KOPT-K1 (cell line): Measurements from ENCODE around the gene NDUFAF4.

ENCODE experiments used
- H3K27ac ChIP-seq: fragments of 200-600 bp; sonication (generic); 2 replicates; pipeline ENCODE4 v1.5.1; 2016; ENCODE audit warnings: antibody characterized with exemption, mild to moderate bottlenecking, low read depth, low read length; ENCODE audit not compliant: poor library complexity, severe bottlenecking
- H3K36me3 ChIP-seq: fragments of 200-600 bp; sonication (generic); 2 replicates; pipeline ENCODE4 v1.5.1; 2017; ENCODE audit warnings: antibody characterized with exemption, mild to moderate bottlenecking, low read length, moderate library complexity; ENCODE audit not compliant: insufficient read depth
- H3K9me3 ChIP-seq: fragments of 200-600 bp; sonication (generic); 2 replicates; pipeline ENCODE4 v1.5.1; 2017; ENCODE audit warnings: antibody characterized with exemption, low read length, mild to moderate bottlenecking; ENCODE audit not compliant: insufficient read depth, poor library complexity, severe bottlenecking

NDUFAF4 gene

DNA sequence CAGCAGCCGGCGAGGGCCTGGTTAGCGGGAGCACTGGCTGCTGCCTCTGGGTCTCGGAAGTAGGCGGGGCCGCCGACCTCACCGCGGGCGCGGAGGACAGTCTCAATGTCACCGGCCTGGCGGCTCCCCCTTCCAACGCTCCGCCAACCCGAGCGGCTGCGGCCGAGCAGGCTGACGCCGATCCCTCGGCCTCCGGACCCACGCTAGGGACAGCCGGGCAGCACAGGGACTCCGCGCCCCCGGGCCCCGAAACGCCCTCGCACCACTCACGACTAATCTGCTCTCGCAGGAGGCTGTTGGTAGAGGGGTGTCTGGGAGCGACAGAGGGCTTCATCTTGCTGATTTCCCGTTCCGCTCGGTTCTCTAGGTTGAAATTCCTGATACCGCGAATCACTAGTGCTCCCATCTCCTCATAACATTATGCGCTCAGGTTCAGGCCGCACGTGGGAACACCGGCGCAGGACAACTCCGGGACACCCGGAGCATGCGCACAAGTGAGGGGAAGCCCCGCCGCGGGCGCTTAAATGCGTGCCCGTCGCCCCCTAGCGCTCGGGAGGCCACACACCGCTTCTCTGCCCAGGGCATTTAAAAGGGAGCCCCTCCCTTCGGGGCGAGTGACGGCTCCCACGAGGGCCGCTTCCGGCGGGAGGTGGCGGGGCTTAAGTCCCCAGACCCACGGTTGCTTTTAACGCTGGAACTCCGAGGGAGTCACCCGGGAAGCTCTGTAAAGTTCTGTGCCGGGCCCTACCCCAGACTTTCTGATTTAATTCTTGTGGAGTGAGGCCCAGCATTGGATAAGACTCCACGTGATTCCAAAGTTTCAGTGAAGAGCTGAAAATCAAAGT is at the start of gene NDUFAF4:
Gene NDUFAF4 (minus strand): TSS at position 496 of the 845 bp plus-strand sequence. CDS start 90 bp downstream, at position 406.
- H3K9me3 ChIP-seq, result no peaks in the 10 kb centered on the region
- H3K27ac ChIP-seq, result peak within 1 kb of the TSS; percentile 85
- H3K36me3 ChIP-seq, result peaks cover 40% of the 10 kb centered on the region

DNA sequence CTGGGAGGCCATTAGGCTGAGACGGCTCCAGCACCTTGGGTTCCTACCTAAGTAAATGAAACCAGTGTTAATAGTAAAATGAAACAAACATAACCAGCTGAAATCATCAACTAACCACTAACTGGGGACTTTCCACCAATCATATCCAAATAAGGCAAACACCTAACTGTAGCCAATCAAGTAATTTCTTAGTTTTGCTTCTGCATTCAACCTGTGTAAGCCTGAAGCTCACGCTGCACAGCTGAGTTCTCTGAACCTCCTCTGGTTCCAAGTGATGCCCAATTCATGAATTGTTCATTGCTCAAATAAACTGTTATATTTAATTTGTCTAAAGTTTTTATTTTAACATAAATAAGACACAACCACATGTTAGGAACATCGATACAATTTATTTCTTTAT is 49.4 kb upstream of the NDUFAF4 start:
- Histone ChIP-seq H3K36me3 (no peaks in the 10 kb centered on the region), H3K9me3 (no peaks in the 10 kb centered on the region), H3K27ac (no peak overlapping the region)

GRCh38 chr6:96943555-96944215 is 46.0 kb upstream of the NDUFAF4 start:
- no peaks in the 10 kb centered on the region for H3K9me3 ChIP-seq
- H3K27ac ChIP-seq, result no peak overlapping the region

GRCh38 chr6:96942676-96943075 is 45.0 kb upstream of the NDUFAF4 start:
- H3K36me3 ChIP-seq, result no peaks in the 10 kb centered on the region
- no peaks in the 10 kb centered on the region for H3K9me3 ChIP-seq
- no peak overlapping the region for H3K27ac ChIP-seq

More at GRCh38 chr6:96943555-96944215, 46.0 kb upstream of the NDUFAF4 start:
- no peaks in the 10 kb centered on the region for H3K36me3 ChIP-seq

GRCh38 chr6:96940322-96940721 is 42.6 kb upstream of the NDUFAF4 start:
- Histone ChIP-seq H3K9me3 (no peaks in the 10 kb centered on the region), H3K27ac (no peak overlapping the region), H3K36me3 (no peaks in the 10 kb centered on the region)

- no peaks in the 10 kb centered on the region for H3K9me3 ChIP-seq
- H3K27ac ChIP-seq, result no peak overlapping the region
- H3K36me3 ChIP-seq, result no peaks in the 10 kb centered on the region
Measured at GRCh38 chr6:96939007-96939805, 41.5 kb upstream of the NDUFAF4 start.

DNA sequence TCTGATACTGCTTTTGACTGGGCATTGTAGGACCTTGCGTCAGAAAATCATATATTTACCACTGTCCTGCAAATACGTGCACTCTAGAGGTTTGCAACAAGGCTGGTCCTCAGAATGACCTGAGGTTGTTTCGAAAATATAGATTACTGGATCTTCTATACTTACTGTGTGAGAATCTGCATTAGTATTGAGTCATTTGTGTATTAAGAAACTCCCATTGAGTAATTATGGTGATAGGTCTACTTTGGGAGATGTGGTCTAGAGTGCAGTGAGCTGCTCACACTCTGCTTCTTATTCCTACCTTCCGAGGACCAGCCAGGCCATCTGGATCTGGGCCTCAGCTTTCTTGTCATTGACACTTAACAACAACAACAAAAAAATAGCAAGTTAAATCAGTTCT is 36.4 kb upstream of the NDUFAF4 start:
- no peak overlapping the region for H3K27ac ChIP-seq
- no peaks in the 10 kb centered on the region for H3K36me3 ChIP-seq
- no peaks in the 10 kb centered on the region for H3K9me3 ChIP-seq

GRCh38 chr6:96931198-96931597 is 33.5 kb upstream of the NDUFAF4 start:
- H3K36me3 ChIP-seq, result no peaks in the 10 kb centered on the region
- no peaks in the 10 kb centered on the region for H3K9me3 ChIP-seq
- no peak overlapping the region for H3K27ac ChIP-seq

- Histone ChIP-seq H3K27ac (no peak overlapping the region), H3K36me3 (no peaks in the 10 kb centered on the region), H3K9me3 (no peaks in the 10 kb centered on the region)
Measured at GRCh38 chr6:96929741-96930140, 32.0 kb upstream of the NDUFAF4 start.

GRCh38 chr6:96927660-96928059 is 30.0 kb upstream of the NDUFAF4 start:
- H3K36me3 ChIP-seq, result no peaks in the 10 kb centered on the region

DNA sequence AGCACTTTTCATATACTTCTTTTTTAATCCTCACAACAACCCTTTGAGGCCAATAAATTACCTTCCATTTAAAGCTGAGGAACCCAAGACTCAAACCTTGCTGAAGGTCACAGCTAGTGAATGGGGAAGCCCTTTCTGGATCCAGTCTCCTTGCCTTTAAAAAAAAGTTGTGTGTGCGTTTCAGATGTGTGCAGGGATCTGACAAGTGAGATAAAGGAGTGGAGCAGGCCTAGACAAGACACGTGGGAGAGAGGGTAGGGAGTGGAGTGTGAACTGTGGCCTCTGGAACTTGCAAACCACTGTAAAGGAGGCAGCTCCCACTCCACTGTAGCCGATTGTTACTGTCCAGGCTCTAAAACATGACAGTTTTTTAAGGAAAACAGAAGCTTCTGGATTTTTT is 28.7 kb upstream of the NDUFAF4 start:
- no peaks in the 10 kb centered on the region for H3K9me3 ChIP-seq
- H3K27ac ChIP-seq, result no peak overlapping the region
- no peaks in the 10 kb centered on the region for H3K36me3 ChIP-seq

More at GRCh38 chr6:96927660-96928059, 30.0 kb upstream of the NDUFAF4 start:
- Histone ChIP-seq H3K9me3 (no peaks in the 10 kb centered on the region), H3K27ac (no peak overlapping the region)

- H3K36me3 ChIP-seq, result no peaks in the 10 kb centered on the region
- no peaks in the 10 kb centered on the region for H3K9me3 ChIP-seq
- H3K27ac ChIP-seq, result peak overlapping the region; percentile 60
Measured at GRCh38 chr6:96925290-96925687, 27.6 kb upstream of the NDUFAF4 start.

GRCh38 chr6:96923871-96924493 is 26.3 kb upstream of the NDUFAF4 start:
- no peaks in the 10 kb centered on the region for H3K9me3 ChIP-seq
- peak overlapping the region; percentile 74 for H3K27ac ChIP-seq
- H3K36me3 ChIP-seq, result no peaks in the 10 kb centered on the region

GRCh38 chr6:96923400-96923799 is 25.7 kb upstream of the NDUFAF4 start:
- peak overlapping the region; percentile 74 for H3K27ac ChIP-seq
- H3K9me3 ChIP-seq, result no peaks in the 10 kb centered on the region
- H3K36me3 ChIP-seq, result no peaks in the 10 kb centered on the region

- H3K36me3 ChIP-seq, result no peaks in the 10 kb centered on the region
- H3K9me3 ChIP-seq, result no peaks in the 10 kb centered on the region
- H3K27ac ChIP-seq, result no peak overlapping the region
Measured at GRCh38 chr6:96917098-96917497, 19.4 kb upstream of the NDUFAF4 start.
